Thoracic aorta (tissue), 2 donors: ENCODE data around the gene GNG5. TPM values are rescaled to one million over a fixed set of nuclear protein-coding genes. Genes with fewer than 3 reads are reported as not detected.
"Not testable (repeated sequence)": the region's sequence is repeated elsewhere in the genome, so short reads cannot be mapped to it uniquely, and the experiment has no call there.

Source experiments
- ATAC-seq: fragments of 150-250 bp; one replicate; pipeline ENCODE4 v1.8.0; 2017; ENCODE audit warnings: low read depth; ENCODE audit not compliant: insufficient number of reproducible peaks, low FRiP score
- DNase-seq: peaks from one replicate; pipeline ENCODE4 v3.0.0-alpha.2; 2020; ENCODE audit warnings: low spot score
- H3K27ac ChIP-seq, 2 donors: fragments of 200-600 bp; sonication (generic); 1 replicate in 1 of 2; 2 replicates in 1 of 2; pipeline ENCODE4 v1.5.1; 2016; ENCODE audit warnings: mild to moderate bottlenecking in 2 of 2, moderate library complexity in 2 of 2
- H3K27me3 ChIP-seq: fragments of 200-600 bp; sonication (generic); replicated peaks from 2 replicates; pipeline ENCODE4 v1.6.0; 2016; ENCODE audit warnings: mild to moderate bottlenecking; ENCODE audit not compliant: insufficient read depth
- H3K36me3 ChIP-seq: fragments of 200-600 bp; sonication (generic); one replicate; pipeline ENCODE4 v1.5.1; 2016
- H3K4me1 ChIP-seq, 2 donors: fragments of 200-600 bp; sonication (generic); 1 replicate in 1 of 2; 2 replicates in 1 of 2; pipeline versions ENCODE4 v1.5.1 to v1.6.0; 2016; ENCODE audit warnings: low read depth in 2 of 2, mild to moderate bottlenecking in 1 of 2; ENCODE audit not compliant: control insufficient read depth in 1 of 2
- H3K4me3 ChIP-seq: fragments of 200-600 bp; sonication (generic); 2 replicates; pipeline ENCODE4 v1.5.1; 2016; ENCODE audit warnings: mild to moderate bottlenecking
- H3K9me3 ChIP-seq: fragments of 200-600 bp; sonication (generic); 2 replicates; pipeline ENCODE4 v1.5.1; 2016
- CTCF ChIP-seq: fragments of 200-600 bp; sonication (generic); IDR thresholded peaks from one replicate; pipeline ENCODE4 v1.5.1; 2019; ENCODE audit warnings: antibody characterized with exemption
- total RNA-seq, 2 donors: library from RNA; depleted of rRNA; stranded (reverse); fragments of >200 nt; gene quantifications; one replicate each; pipeline versions ENCODE4 v1.1.0 to v1.2.3, GENCODE V29; 2016

GNG5 gene
- total RNA-seq, 2 donors from 2014 or later = 87.2 to 128 TPM

- Histone ChIP-seq H3K4me3 (no peak overlapping the region), H3K27ac (no peak overlapping the region), H3K4me1 (no peaks in the 10 kb centered on the region), H3K9me3 (no peaks in the 10 kb centered on the region), H3K36me3 (no peaks in the 10 kb centered on the region), H3K27me3 (no peaks in the 10 kb centered on the region)
- no peak for TF ChIP-seq CTCF
- ATAC-seq (no peak), DNase-seq (no peak)
Observed at GRCh38 chr1:84452436-84452835, 53.9 kb downstream of the GNG5 start.

GRCh38 chr1:84450910-84451309 lies 55.5 kb downstream of the GNG5 start:
- no peak overlapping the region for H3K27ac ChIP-seq
- no peaks in the 10 kb centered on the region for H3K4me1 ChIP-seq
- H3K4me3 ChIP-seq = no peak overlapping the region
- DNase-seq (no peak), ATAC-seq (no peak)
- no peaks in the 10 kb centered on the region for H3K27me3 ChIP-seq
- no peaks in the 10 kb centered on the region for H3K9me3 ChIP-seq
- H3K36me3 ChIP-seq = no peaks in the 10 kb centered on the region
- no peak for TF ChIP-seq CTCF

- not testable (repeated sequence) for DNase-seq, ATAC-seq
Observed at GRCh38 chr1:84448704-84449103, 57.7 kb downstream of the GNG5 start.

More at GRCh38 chr1:84448704-84449103, 57.7 kb downstream of the GNG5 start:
- not testable (repeated sequence) for H3K27me3 ChIP-seq, H3K9me3 ChIP-seq, H3K4me1 ChIP-seq, H3K27ac ChIP-seq, H3K36me3 ChIP-seq, H3K4me3 ChIP-seq

Other genes with a start within 250 kb of the GNG5 start
- gene SAMD13, start 204.9 kb downstream of the GNG5 start, total RNA-seq = 1 to 10 TPM in 1 of 2 donors, under 1 TPM in 1; 0.95 to 1.8 TPM
- not detected for gene DNASE2B, start 108.1 kb downstream of the GNG5 start, total RNA-seq
- 10 to 100 TPM; 17.9 to 33.2 TPM for gene RPF1, start 27.3 kb downstream of the GNG5 start, total RNA-seq
- gene SPATA1, start 195 bp downstream of the GNG5 start, total RNA-seq = 1 to 10 TPM in 1 of 2 donors, under 1 TPM in 1; 0.14 to 3.6 TPM
- 10 to 100 TPM; 21.5 to 28.3 TPM for gene CTBS, start 67.9 kb upstream of the GNG5 start, total RNA-seq
- 10 to 100 TPM in 1 of 2 donors, 1 to 10 TPM in 1; 6.1 to 12.3 TPM for gene SSX2IP, start 183.9 kb upstream of the GNG5 start, total RNA-seq